Vagina (tissue), 2 donors: ENCODE measurements around the gene TM9SF3.

ENCODE experiments used
- POLR2A ChIP-seq, 2 donors: fragments of 450-650 bp; IDR thresholded peaks; one replicate each; pipeline ENCODE4 v1.6.1; 2017; ENCODE audit warnings: antibody characterized with exemption in 2 of 2, mild to moderate bottlenecking in 2 of 2, moderate library complexity in 2 of 2
- TF ChIP-seq, protein P1 (sequence below), 3 experiments: fragments of 450-650 bp in 2 of 3; fragments of 200-600 bp in 1 of 3; sonication (generic) in 1 of 3; IDR thresholded peaks; one replicate each; pipeline ENCODE4 v1.5.1; 2017 to 2019; ENCODE audit warnings: antibody characterized with exemption in 3 of 3, mild to moderate bottlenecking in 2 of 3, moderate library complexity in 2 of 3

DNA sequence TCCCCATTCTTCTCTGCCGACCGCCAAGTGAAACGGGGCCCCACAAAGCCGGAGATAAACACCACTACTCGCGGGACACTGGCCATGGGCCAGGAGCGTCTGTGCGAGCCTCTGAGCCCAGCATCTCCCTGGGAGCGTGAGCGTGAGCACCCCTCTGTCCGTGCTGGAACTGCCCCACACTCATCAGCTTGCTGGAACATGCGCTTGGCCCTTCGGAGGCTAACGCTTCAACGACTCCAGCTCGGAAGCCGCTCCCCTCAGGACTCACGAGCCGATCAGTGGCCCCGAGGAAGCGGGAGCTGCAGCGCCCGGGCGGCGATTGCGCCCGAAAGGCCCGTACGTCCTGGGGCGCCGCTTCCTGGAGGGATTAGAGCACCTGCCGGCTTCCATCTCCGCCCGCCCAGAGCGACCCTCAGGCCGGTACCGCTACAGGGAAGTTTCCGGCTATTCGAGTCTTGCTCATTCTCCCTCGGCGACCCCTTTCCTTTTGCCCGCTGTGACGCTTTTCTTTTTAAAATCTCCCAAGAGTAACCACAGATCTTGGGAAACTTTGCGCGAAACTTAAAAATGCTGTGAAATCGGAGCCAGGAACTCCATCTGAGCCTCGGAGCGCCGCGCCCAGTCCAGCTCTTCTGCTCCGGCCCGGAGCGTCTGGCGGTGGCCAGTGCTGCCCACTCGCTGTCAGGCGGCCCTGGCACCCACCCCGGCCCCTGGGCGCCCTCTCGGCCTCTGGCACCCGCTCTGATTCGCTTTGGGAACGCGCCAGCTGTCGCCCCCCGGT lies 74.1 kb downstream of the TM9SF3 start:
- TF ChIP-seq, protein P1, sequence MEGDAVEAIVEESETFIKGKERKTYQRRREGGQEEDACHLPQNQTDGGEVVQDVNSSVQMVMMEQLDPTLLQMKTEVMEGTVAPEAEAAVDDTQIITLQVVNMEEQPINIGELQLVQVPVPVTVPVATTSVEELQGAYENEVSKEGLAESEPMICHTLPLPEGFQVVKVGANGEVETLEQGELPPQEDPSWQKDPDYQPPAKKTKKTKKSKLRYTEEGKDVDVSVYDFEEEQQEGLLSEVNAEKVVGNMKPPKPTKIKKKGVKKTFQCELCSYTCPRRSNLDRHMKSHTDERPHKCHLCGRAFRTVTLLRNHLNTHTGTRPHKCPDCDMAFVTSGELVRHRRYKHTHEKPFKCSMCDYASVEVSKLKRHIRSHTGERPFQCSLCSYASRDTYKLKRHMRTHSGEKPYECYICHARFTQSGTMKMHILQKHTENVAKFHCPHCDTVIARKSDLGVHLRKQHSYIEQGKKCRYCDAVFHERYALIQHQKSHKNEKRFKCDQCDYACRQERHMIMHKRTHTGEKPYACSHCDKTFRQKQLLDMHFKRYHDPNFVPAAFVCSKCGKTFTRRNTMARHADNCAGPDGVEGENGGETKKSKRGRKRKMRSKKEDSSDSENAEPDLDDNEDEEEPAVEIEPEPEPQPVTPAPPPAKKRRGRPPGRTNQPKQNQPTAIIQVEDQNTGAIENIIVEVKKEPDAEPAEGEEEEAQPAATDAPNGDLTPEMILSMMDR (IDR thresholded peaks at IDR 0.05): no peak
- no peak for TF ChIP-seq POLR2A (IDR thresholded peaks at IDR 0.05)
